ENCODE results near the gene NOSTRIN. TPM values are rescaled to one million over a fixed set of nuclear protein-coding genes. Genes with fewer than 3 reads are reported as not detected.

Gene NOSTRIN
- total RNA-seq, 4 donors from 2014 or later = 16.3 to 197 (median 70.6) TPM

GRCh38 chr2:168907940-168908662 is 105.7 kb downstream of the NOSTRIN start:
- TF ChIP-seq, protein P1, sequence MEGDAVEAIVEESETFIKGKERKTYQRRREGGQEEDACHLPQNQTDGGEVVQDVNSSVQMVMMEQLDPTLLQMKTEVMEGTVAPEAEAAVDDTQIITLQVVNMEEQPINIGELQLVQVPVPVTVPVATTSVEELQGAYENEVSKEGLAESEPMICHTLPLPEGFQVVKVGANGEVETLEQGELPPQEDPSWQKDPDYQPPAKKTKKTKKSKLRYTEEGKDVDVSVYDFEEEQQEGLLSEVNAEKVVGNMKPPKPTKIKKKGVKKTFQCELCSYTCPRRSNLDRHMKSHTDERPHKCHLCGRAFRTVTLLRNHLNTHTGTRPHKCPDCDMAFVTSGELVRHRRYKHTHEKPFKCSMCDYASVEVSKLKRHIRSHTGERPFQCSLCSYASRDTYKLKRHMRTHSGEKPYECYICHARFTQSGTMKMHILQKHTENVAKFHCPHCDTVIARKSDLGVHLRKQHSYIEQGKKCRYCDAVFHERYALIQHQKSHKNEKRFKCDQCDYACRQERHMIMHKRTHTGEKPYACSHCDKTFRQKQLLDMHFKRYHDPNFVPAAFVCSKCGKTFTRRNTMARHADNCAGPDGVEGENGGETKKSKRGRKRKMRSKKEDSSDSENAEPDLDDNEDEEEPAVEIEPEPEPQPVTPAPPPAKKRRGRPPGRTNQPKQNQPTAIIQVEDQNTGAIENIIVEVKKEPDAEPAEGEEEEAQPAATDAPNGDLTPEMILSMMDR (IDR thresholded peaks at IDR 0.05) = no peak
- ATAC-seq (ENCODE audit: low FRiP score) (no peak), DNase-seq (ENCODE audit: low spot score) (no peak)

DNA sequence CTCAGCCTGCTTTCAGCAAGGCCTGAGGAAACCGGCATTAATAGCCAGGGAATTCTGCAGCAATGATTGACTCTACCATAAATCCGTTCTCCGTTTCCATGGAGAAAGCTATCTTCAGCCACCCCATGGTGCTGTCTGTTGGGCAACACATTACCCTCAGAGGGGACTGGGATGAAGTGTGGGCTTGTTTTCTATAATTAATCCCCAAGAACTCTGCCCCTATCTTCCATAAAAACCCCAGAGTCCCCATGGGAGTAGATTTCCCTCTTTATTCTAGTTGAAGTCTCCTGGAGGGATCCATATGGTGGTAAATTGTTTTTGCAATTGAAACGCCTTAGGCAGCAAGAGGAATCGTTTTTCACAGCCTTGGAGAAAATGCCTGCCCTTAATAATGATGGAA is 107.9 kb downstream of the NOSTRIN start:
- DNase-seq (ENCODE audit: low spot score) (no peak), ATAC-seq (ENCODE audit: low FRiP score) (no peak)
- TF ChIP-seq, protein P1 (IDR thresholded peaks at IDR 0.05) = no peak

DNA sequence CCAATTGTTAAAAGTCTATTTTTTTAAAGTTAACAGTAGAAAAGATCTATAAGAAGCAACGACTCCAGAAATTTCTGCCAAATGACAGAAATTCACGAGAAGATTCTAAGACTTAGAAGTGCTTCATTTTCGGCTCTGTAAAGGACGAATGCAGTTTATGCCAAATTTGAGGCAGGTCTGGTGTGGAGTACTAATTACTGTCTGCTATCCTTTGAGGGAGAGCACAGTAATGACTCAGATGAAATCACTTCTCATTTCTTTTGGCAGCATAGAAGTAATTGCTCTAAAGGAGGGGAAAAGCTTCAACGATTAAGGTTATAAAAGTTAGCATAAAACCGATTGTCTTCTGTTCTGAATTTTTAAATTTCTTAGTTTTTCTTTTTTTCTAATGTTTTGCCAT is 110.0 kb downstream of the NOSTRIN start:
- ATAC-seq (ENCODE audit: low FRiP score) (peak; percentile 68), DNase-seq (ENCODE audit: low spot score) (no peak)
- TF ChIP-seq, protein P1 (IDR thresholded peaks at IDR 0.05) = no peak

DNA sequence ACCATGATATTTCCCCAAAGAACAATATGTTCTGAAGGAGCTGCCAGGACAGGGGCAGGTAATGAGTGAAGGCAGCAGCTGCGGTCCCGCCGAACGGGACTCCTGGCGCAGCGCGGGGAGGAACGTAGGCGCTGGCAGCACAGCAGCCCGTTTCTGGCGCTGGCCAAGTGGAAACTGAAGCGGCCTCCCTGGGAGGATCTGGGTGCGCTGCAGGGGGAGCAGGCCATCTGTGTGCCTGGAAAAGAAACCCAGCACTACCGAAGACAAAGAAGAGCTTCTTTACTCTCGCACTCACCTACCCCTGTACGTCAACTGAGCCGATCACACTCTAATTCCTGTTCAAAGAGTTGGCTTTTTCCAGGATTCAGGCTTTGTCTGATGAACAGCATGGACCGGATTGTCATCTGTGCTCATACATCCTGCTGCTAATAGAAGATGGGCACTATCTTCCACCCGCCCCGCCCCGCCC is 110.5 kb downstream of the NOSTRIN start:
- ATAC-seq (ENCODE audit: low FRiP score) (peak; percentile 53), DNase-seq (ENCODE audit: low spot score) (no peak)

DNA sequence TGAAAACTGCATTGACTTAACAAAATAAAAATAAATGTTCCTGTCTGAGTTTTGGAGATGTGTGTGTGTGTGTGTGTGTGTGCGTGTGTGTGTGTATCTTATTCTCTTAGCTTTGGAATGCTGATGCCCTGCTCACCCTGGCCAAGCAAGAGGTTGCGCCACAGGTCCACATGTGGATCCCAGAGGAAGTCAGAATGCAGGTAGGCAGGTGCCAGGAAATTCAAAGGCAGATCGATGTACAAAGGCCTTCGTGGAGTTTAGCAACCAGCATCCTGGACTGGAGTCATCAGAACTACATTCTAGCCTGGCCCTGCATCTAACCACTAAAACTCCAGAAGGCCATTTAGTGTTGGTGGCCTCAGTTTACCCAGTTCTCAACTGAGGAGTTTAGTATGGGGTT is 111.1 kb downstream of the NOSTRIN start:
- ATAC-seq (ENCODE audit: low FRiP score) (no peak), DNase-seq (ENCODE audit: low spot score) (no peak)
- TF ChIP-seq, protein P1 (IDR thresholded peaks at IDR 0.05) = no peak

More for the DNA sequence above, 110.5 kb downstream of the NOSTRIN start:
- TF ChIP-seq, protein P1 (IDR thresholded peaks at IDR 0.05) = no peak

Other genes with a start within 250 kb of the NOSTRIN start
- under 1 TPM in 1 of 4 donors, not detected in 3; 0.84 TPM for gene SPC25, start 87.8 kb downstream of the NOSTRIN start, total RNA-seq
- gene G6PC2, start 98.7 kb downstream of the NOSTRIN start, total RNA-seq = not detected
- 1 to 10 TPM in 1 of 4 donors, under 1 TPM in 3; 0.24 to 1.2 (median 0.66) TPM for gene ABCB11, start 228.7 kb downstream of the NOSTRIN start, total RNA-seq